Epithelial cell of esophagus (primary cell): ENCODE measurements around the gene ZFP62.

Experiments
- DNase-seq: peaks from one replicate; pipeline ENCODE4 v3.0.0; 2010; ENCODE audit warnings: low read depth
- H3K4me3 ChIP-seq: 2 replicates; pipeline ENCODE4 v1.5.1; 2011; ENCODE audit warnings: mild to moderate bottlenecking, low read length, control low read depth
- CTCF ChIP-seq: IDR thresholded peaks from 2 replicates; pipeline ENCODE4 v1.5.1; 2011; ENCODE audit warnings: low read depth, mild to moderate bottlenecking, low read length, control low read depth, inconsistent platforms; ENCODE audit not compliant: insufficient read depth; ENCODE audit errors: missing control alignments

ZFP62 gene

DNA sequence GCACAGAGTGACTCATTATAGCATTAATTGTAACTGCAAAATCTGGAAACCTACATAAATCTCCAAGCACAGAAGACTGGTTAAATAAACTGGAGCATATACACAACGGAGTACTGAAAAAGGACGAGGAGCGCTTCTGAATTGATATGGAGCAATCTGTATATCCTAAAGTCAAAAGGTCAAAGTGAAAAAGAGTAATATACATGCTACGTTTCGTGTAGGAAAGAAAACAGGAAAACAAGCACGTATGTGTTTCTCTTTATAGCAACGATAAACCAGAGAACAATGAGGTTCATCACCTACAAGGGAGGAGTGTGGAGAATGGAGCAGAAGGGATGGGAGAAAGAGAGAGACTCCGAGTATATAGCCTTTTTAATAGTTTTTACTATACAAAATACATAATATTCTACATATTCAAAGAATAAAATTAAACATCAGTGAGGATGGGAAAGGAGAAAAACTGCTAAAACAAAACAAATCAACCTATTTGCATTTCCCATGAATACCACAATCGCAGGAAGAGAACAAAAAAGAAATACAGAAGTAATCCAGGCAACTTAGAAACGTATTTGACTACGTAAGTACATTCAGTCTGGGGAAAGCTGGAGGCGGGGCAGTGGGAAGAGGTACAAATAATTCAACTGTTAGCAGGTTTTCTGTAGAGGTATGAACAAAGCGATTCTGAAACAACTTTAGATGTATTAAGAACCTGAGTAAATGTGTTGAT, 7.8 kb downstream of the ZFP62 start:
- no peak overlapping the region for H3K4me3 ChIP-seq
- DNase-seq: no peak
- no peak for TF ChIP-seq CTCF

DNA sequence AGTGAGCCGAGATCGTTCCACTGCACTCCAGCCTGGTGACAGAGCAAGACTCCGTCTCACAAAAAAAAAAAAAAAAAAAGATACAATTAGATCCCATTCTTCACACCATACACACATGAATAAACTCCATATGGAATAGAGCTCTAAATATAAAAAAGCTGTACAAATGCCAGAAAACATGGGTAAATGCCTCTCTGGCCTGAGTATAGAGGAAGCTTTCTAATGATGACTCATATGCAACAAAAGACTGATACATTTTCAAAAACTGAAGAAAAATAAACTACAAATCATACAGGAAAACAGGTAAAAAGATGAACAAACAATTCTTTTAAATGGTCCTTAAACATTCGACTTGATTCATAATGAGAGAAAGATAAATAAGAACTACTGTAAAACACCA, 8.6 kb downstream of the ZFP62 start:
- no peak for TF ChIP-seq CTCF
- no peak for DNase-seq
- H3K4me3 ChIP-seq: no peak overlapping the region

- no peak for TF ChIP-seq CTCF
- no peak for DNase-seq
- H3K4me3 ChIP-seq: no peak overlapping the region
Measured at GRCh38 chr5:180850434-180851078, 10.5 kb downstream of the ZFP62 start.

DNA sequence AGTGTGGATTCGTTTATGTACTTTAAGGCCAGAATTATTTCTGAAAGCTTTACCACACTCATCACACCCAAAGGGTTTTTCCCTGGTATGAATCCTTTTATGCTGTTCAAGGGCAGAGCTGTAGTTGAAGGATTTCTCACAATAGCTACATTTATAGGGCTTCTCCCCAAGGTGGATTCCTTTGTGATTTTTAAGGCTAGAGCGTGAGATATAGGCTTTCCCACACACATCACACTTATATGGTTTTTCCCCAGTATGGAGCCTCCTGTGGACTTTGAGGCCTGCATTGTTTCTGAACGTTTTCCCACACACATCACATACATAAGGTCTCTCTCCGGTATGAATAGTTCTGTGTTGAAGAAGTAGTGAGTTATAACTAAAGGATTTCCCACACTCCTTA, 11.2 kb downstream of the ZFP62 start:
- H3K4me3 ChIP-seq: no peak overlapping the region
- no peak for TF ChIP-seq CTCF
- no peak for DNase-seq

DNA sequence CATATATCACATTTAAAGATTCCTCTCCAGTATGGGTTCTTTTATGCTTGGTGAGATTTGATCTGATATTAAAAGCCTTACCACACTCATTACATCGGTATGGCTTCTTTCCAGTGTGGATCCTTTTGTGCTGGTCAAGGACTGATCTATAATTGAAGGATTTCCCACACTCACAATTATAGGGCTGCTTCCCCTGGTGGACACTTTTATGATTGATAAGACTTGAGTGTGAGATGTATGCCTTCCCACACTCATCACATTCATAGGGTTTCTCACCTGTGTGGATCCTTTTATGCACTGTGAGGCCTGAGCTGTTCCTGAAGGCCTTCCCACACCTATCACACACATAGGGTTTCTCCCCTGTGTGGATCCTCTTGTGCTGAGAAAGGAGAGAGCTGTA, 12.2 kb downstream of the ZFP62 start:
- no peak for DNase-seq
- no peak for TF ChIP-seq CTCF

GRCh38 chr5:180848265-180848664, 12.8 kb downstream of the ZFP62 start:
- no peak for TF ChIP-seq CTCF
- no peak for DNase-seq
- no peak overlapping the region for H3K4me3 ChIP-seq

More for the DNA sequence above, 12.2 kb downstream of the ZFP62 start:
- H3K4me3 ChIP-seq: no peak overlapping the region

DNA sequence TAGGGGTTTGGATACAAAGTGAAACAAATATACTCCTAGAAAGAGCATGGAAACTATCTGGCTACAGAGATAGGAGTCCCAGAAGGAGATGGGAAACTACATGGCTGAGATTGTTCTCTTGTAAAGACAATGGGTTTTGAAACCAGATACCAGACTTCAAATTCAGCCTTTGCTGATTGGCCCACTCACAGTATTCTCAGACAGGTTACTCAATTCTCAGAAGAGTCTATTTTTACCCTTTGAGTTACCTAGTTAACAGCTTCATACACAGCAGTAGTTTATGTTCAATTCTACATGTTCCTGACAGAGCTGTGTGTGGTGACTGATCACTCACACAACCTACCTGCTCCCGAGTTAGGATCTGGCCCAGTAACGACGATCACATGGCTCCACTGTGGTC, 14.1 kb downstream of the ZFP62 start:
- no peak for DNase-seq

More for the DNA sequence above, 14.1 kb downstream of the ZFP62 start:
- TF ChIP-seq CTCF: no peak
- no peak overlapping the region for H3K4me3 ChIP-seq
